C4-2B (cell line): ENCODE data around the gene PRG3.

ENCODE experiments used
- ZFX ChIP-seq: fragments of 450-650 bp; IDR thresholded peaks from 2 replicates; pipeline ENCODE4 v1.6.1; 2017
- TF ChIP-seq, protein P1 (sequence below): fragments of 450-650 bp; conservative IDR thresholded peaks from 2 replicates; pipeline ENCODE4 v1.5.1; 2017; ENCODE audit warnings: mild to moderate bottlenecking

DNA sequence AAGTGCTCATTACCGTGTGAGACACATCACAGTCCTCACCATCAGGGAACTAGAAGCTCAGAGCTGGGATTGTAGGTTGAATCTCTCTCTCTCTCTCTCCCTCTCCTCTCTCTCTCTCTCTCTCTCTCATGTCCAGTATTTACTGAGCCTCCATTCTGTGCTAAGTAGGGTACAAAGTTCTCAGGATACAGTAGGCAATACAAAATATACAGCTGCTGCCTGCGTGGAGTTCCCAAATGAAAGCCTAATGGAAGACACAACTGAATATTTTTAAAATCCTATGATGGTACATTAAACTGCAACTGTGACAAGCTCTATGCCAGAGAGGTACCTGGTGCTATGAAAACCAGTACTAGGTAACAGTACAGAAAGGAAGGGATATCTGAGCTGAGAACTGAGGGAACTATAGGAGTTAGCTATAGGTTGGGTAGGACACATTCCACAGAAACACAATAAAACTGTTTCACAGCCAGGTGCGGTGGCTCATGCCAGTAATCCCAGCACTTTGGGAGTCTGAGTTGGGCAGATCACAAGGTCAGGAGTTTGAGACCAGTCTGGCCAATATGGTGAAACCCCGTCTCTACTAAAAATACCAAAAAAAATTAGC lies 19.1 kb upstream of the PRG3 start:
- TF ChIP-seq, protein P1, sequence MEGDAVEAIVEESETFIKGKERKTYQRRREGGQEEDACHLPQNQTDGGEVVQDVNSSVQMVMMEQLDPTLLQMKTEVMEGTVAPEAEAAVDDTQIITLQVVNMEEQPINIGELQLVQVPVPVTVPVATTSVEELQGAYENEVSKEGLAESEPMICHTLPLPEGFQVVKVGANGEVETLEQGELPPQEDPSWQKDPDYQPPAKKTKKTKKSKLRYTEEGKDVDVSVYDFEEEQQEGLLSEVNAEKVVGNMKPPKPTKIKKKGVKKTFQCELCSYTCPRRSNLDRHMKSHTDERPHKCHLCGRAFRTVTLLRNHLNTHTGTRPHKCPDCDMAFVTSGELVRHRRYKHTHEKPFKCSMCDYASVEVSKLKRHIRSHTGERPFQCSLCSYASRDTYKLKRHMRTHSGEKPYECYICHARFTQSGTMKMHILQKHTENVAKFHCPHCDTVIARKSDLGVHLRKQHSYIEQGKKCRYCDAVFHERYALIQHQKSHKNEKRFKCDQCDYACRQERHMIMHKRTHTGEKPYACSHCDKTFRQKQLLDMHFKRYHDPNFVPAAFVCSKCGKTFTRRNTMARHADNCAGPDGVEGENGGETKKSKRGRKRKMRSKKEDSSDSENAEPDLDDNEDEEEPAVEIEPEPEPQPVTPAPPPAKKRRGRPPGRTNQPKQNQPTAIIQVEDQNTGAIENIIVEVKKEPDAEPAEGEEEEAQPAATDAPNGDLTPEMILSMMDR = no peak
- TF ChIP-seq ZFX = no peak
